ENCODE data around the gene CEP72. TPM values are rescaled to one million over a fixed set of nuclear protein-coding genes. Genes with fewer than 3 reads are reported as not detected.

Gene CEP72
- total and polyA plus RNA-seq, 2 donors (not counting 1 experiment from before 2014, with no cell fraction given) = 7.7 to 32.9 TPM

GRCh38 chr5:660491-661030 is 48.4 kb downstream of the CEP72 start:
- H3K9ac ChIP-seq (ENCODE audit: low read length) = no peak overlapping the region
- intact Hi-C loops (cut with micrococcal nuclease) = no loop called here
- peaks cover 2% of the 10 kb centered on the region for H3K4me1 Mint-ChIP-seq
- CTCF ChIA-PET = no interaction called here
- no peak overlapping the region for H2AFZ ChIP-seq (ENCODE audit: insufficient read depth, low read depth, low read length, poor library complexity, severe bottlenecking)
- no peaks in the 10 kb centered on the region for H3K27me3 ChIP-seq (replicated peaks in 1 of 4; ENCODE audit: control extremely low read depth in 1 of 4, control insufficient read depth in 3 of 4, insufficient read depth in 4 of 4, low read length in 3 of 4)
- H4K20me1 ChIP-seq (ENCODE audit: control insufficient read depth, insufficient read depth, low read length, poor library complexity, severe bottlenecking) = no peaks in the 10 kb centered on the region
- no peak for ATAC-seq (ENCODE audit: low read depth)
- H3K27ac ChIP-seq (ENCODE audit: low read length in 2 of 2) = no peak overlapping the region
- POLR2A ChIA-PET = no interaction called here
- H3K36me3 ChIP-seq (replicated peaks in 1 of 2; ENCODE audit: control extremely low read depth in 1 of 2, control insufficient read depth in 1 of 2, extremely low read depth in 1 of 2, insufficient read depth in 2 of 2, low read length in 1 of 2) = peaks cover 0 to 12% of the 10 kb centered on the region in 2 experiments
- 100% methylated on average over 6 of the region's 11 CpGs for WGBS (ENCODE audit: insufficient coverage)
- H3K4me3 ChIP-seq (ENCODE audit: control extremely low read depth in 1 of 5, extremely low read depth in 1 of 5, insufficient read depth in 1 of 5, low read depth in 2 of 5, low read length in 4 of 5) = no peak overlapping the region
- no peak overlapping the region for H3K4me2 ChIP-seq (replicated peaks; ENCODE audit: low read depth, low read length, poor library complexity, severe bottlenecking)
- H3K27me3 Mint-ChIP-seq = no peaks in the 10 kb centered on the region
- TF ChIP-seq, protein P1, sequence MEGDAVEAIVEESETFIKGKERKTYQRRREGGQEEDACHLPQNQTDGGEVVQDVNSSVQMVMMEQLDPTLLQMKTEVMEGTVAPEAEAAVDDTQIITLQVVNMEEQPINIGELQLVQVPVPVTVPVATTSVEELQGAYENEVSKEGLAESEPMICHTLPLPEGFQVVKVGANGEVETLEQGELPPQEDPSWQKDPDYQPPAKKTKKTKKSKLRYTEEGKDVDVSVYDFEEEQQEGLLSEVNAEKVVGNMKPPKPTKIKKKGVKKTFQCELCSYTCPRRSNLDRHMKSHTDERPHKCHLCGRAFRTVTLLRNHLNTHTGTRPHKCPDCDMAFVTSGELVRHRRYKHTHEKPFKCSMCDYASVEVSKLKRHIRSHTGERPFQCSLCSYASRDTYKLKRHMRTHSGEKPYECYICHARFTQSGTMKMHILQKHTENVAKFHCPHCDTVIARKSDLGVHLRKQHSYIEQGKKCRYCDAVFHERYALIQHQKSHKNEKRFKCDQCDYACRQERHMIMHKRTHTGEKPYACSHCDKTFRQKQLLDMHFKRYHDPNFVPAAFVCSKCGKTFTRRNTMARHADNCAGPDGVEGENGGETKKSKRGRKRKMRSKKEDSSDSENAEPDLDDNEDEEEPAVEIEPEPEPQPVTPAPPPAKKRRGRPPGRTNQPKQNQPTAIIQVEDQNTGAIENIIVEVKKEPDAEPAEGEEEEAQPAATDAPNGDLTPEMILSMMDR (IDR thresholded peaks at IDR 0.05) = no peak
- TF ChIP-seq EZH2 (IDR thresholded peaks at IDR 0.05; ENCODE audit: borderline replicate concordance, insufficient read depth, low read depth, low read length, poor library complexity, severe bottlenecking) = no peak
- no peaks in the 10 kb centered on the region for H3K4me1 ChIP-seq (ENCODE audit: control insufficient read depth in 2 of 2, insufficient read depth in 2 of 2, low read length in 2 of 2)
- no peaks in the 10 kb centered on the region for H3K79me2 ChIP-seq (ENCODE audit: control insufficient read depth, insufficient read depth, low read length)
- no peak overlapping the region for H3K27ac Mint-ChIP-seq
- H3K9me3 Mint-ChIP-seq (ENCODE audit: insufficient read depth) = no peaks in the 10 kb centered on the region
- H3K4me3 Mint-ChIP-seq = no peak overlapping the region
- peaks cover 0 to 8% (median 0%) of the 10 kb centered on the region in 3 donors for H3K9me3 ChIP-seq (ENCODE audit: control extremely low read depth in 1 of 3, control insufficient read depth in 2 of 3, insufficient read depth in 1 of 3, low read length in 2 of 3)
- no peak for DNase-seq

DNA sequence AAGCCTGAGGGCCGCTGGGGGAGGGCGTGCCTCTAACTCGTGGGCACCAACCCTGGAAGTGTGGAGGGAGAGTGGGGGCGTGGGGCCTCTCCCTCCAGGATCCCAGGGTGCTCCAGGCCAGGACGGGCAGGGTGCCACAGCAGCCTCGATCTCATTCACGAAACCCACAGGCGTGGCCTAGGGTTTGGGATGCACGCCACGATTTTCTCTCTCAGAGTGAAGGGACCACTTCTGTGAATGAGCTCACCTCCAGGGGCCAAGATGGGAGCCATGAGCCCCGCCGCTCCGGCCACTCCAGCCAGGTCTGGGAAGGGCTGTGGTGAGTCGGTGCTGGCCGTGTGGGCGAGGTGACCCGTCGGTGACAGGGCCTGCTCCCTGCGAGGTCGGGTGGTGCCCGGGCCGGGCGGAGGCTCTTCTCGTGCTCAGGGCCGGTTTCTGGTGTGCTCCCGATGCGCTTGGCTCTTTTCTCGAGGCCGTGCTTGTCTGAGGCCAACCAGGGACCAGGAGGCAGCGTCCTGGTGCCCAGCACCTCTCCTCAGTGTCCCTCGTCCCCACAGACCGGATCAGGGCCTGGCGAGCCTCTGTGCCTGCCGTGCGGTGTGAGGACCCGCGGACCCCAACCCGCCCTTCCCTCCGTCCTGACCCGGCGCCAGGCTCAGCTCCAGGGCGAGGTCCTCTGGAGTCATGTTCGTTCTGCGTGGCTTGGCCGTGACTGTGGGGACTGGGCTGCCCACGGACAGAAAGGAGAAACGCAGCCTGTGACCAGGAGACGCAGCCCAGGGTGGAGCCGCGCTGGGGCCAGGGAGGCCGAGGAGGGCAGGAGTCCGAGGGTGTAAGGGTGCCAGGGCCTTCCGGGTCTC is 50.0 kb downstream of the CEP72 start:
- Histone ChIP-seq H3K4me1 (ENCODE audit: control insufficient read depth in 2 of 2, insufficient read depth in 2 of 2, low read length in 2 of 2) (no peaks in the 10 kb centered on the region), H4K20me1 (ENCODE audit: control insufficient read depth, insufficient read depth, low read length, poor library complexity, severe bottlenecking) (no peaks in the 10 kb centered on the region), H3K9ac (ENCODE audit: low read length) (no peak overlapping the region), H3K4me2 (replicated peaks; ENCODE audit: low read depth, low read length, poor library complexity, severe bottlenecking) (no peak overlapping the region), H2AFZ (ENCODE audit: insufficient read depth, low read depth, low read length, poor library complexity, severe bottlenecking) (no peak overlapping the region), H3K27ac (ENCODE audit: low read length in 2 of 2) (no peak overlapping the region), H3K4me3 (ENCODE audit: control extremely low read depth in 1 of 5, extremely low read depth in 1 of 5, insufficient read depth in 1 of 5, low read depth in 2 of 5, low read length in 4 of 5) (no peak overlapping the region), H3K27me3 (replicated peaks in 1 of 4; ENCODE audit: control extremely low read depth in 1 of 4, control insufficient read depth in 3 of 4, insufficient read depth in 4 of 4, low read length in 3 of 4) (no peaks in the 10 kb centered on the region), H3K79me2 (ENCODE audit: control insufficient read depth, insufficient read depth, low read length) (no peaks in the 10 kb centered on the region), H3K36me3 (replicated peaks in 1 of 2; ENCODE audit: control extremely low read depth in 1 of 2, control insufficient read depth in 1 of 2, extremely low read depth in 1 of 2, insufficient read depth in 2 of 2, low read length in 1 of 2) (peaks cover 0 to 9% of the 10 kb centered on the region in 2 experiments), H3K9me3 (ENCODE audit: control extremely low read depth in 1 of 3, control insufficient read depth in 2 of 3, insufficient read depth in 1 of 3, low read length in 2 of 3) (peaks cover 0 to 8% (median 0%) of the 10 kb centered on the region in 3 donors)
- POLR2A ChIA-PET = no interaction called here
- Mint-ChIP-seq H3K4me1 (peaks cover 2% of the 10 kb centered on the region), H3K27ac (no peak overlapping the region), H3K9me3 (ENCODE audit: insufficient read depth) (no peaks in the 10 kb centered on the region), H3K27me3 (no peaks in the 10 kb centered on the region), H3K4me3 (no peak overlapping the region)
- CTCF ChIA-PET = no interaction called here
- ATAC-seq (ENCODE audit: low read depth) = no peak
- intact Hi-C loops (cut with micrococcal nuclease) = no loop called here
- WGBS (ENCODE audit: insufficient coverage) = 99% methylated on average over 53 of the region's 53 CpGs
- TF ChIP-seq EZH2 (IDR thresholded peaks at IDR 0.05; ENCODE audit: borderline replicate concordance, insufficient read depth, low read depth, low read length, poor library complexity, severe bottlenecking) = no peak
- TF ChIP-seq, protein P1 (IDR thresholded peaks at IDR 0.05) = no peak
- no peak for DNase-seq

Data from B cell (primary cell).